ENCODE measurements around the gene TMEM45A.

Gene TMEM45A

GRCh38 chr3:100562224-100562857, 69.9 kb downstream of the TMEM45A start:
- TF ChIP-seq CTCF (conservative IDR thresholded peaks at IDR 0.05), result no peak
- no peak for TF ChIP-seq ZFX (IDR thresholded peaks at IDR 0.05)
- peak overlapping the region; percentile 82; the same call in 1 of the 2 replicates for H3K27ac ChIP-seq

- TF ChIP-seq ZFX (IDR thresholded peaks at IDR 0.05), result no peak
- TF ChIP-seq CTCF (conservative IDR thresholded peaks at IDR 0.05), result no peak
- H3K27ac ChIP-seq, result peak overlapping the region; percentile 82; the same call in 1 of the 2 replicates
Observed at GRCh38 chr3:100563228-100563627, 70.8 kb downstream of the TMEM45A start.

GRCh38 chr3:100563652-100564211, 71.3 kb downstream of the TMEM45A start:
- TF ChIP-seq CTCF (conservative IDR thresholded peaks at IDR 0.05) (no peak), ZFX (IDR thresholded peaks at IDR 0.05) (no peak)
- H3K27ac ChIP-seq, result peak overlapping the region; percentile 82; the same call in 1 of the 2 replicates

GRCh38 chr3:100570811-100571210, 78.4 kb downstream of the TMEM45A start:
- TF ChIP-seq CTCF (conservative IDR thresholded peaks at IDR 0.05) (no peak), ZFX (IDR thresholded peaks at IDR 0.05) (no peak)
- H3K27ac ChIP-seq, result no peak overlapping the region

- no peak overlapping the region for H3K27ac ChIP-seq
- TF ChIP-seq ZFX (IDR thresholded peaks at IDR 0.05) (no peak), CTCF (conservative IDR thresholded peaks at IDR 0.05) (no peak)
Observed at GRCh38 chr3:100574536-100574935, 82.1 kb downstream of the TMEM45A start.

GRCh38 chr3:100575704-100576103, 83.3 kb downstream of the TMEM45A start:
- no peak overlapping the region for H3K27ac ChIP-seq
- TF ChIP-seq CTCF (conservative IDR thresholded peaks at IDR 0.05), result no peak
- TF ChIP-seq ZFX (IDR thresholded peaks at IDR 0.05), result no peak

- no peak for TF ChIP-seq CTCF (conservative IDR thresholded peaks at IDR 0.05)
- TF ChIP-seq ZFX (IDR thresholded peaks at IDR 0.05), result no peak
- no peak overlapping the region for H3K27ac ChIP-seq
Observed at GRCh38 chr3:100577382-100578008, 85.1 kb downstream of the TMEM45A start.
